RCC 7860 (cell line): Measurements from ENCODE around the gene PACS2.

Experiments used
- DNase-seq: peaks from one replicate; pipeline ENCODE4 v3.0.0-alpha.2; 2015; ENCODE audit warnings: low spot score
- FAIRE-seq: peaks from 2 replicates; lab custom pipeline; 2012; peaks lifted over from hg19 to GRCh38; lab: Jason Lieb, UNC

Gene PACS2

GRCh38 chr14:105436891-105437722 lies 122.6 kb downstream of the PACS2 start:
- FAIRE-seq: no peak
- DNase-seq: no peak

- no peak for FAIRE-seq
- no peak for DNase-seq
These were observed 123.4 kb downstream of the PACS2 start for GRCh38 chr14:105437723-105438500.

GRCh38 chr14:105439179-105439578 lies 124.6 kb downstream of the PACS2 start:
- no peak for FAIRE-seq

GRCh38 chr14:105439710-105440553 lies 125.4 kb downstream of the PACS2 start:
- FAIRE-seq: no peak
- no peak for DNase-seq

More at GRCh38 chr14:105439179-105439578, 124.6 kb downstream of the PACS2 start:
- no peak for DNase-seq

- DNase-seq (no peak), FAIRE-seq (no peak)
These were observed 126.0 kb downstream of the PACS2 start for GRCh38 chr14:105440554-105440900.

- no peak for FAIRE-seq
- DNase-seq: no peak
These were observed 126.4 kb downstream of the PACS2 start for GRCh38 chr14:105440992-105441391.

GRCh38 chr14:105442125-105442524 lies 127.6 kb downstream of the PACS2 start:
- no peak for DNase-seq
- FAIRE-seq: no peak

GRCh38 chr14:105442834-105443233 lies 128.3 kb downstream of the PACS2 start:
- no peak for DNase-seq
- no peak for FAIRE-seq

GRCh38 chr14:105444859-105445258 lies 130.3 kb downstream of the PACS2 start:
- FAIRE-seq (no peak), DNase-seq (no peak)

- no peak for FAIRE-seq
- DNase-seq: no peak
These were observed 130.7 kb downstream of the PACS2 start for GRCh38 chr14:105445290-105445689.

GRCh38 chr14:105445901-105446845 lies 131.6 kb downstream of the PACS2 start:
- DNase-seq: no peak

GRCh38 chr14:105446971-105447370 lies 132.4 kb downstream of the PACS2 start:
- FAIRE-seq (no peak), DNase-seq (no peak)

More at GRCh38 chr14:105445901-105446845, 131.6 kb downstream of the PACS2 start:
- FAIRE-seq: no peak
